HL-60 (cell line): Measurements from ENCODE around the gene ZNF692.

Source experiments
- DNase-seq, 2 experiments: peaks; one replicate each; pipeline ENCODE4 v3.0.0-alpha.2; 2010 to 2020; ENCODE audit warnings: low read depth in 1 of 2, low spot score in 1 of 2
- H3K27ac ChIP-seq: fragments of 250-450 bp; sonication (Bioruptor Pico); replicated peaks from 2 replicates; pipeline ENCODE4 v1.5.1; 2020; ENCODE audit warnings: mild to moderate bottlenecking, moderate library complexity
- H3K27me3 ChIP-seq: fragments of 250-450 bp; sonication (Bioruptor Pico); 2 replicates; pipeline ENCODE4 v1.5.1; 2021; ENCODE audit warnings: mild to moderate bottlenecking, moderate library complexity; ENCODE audit not compliant: insufficient read depth, poor library complexity, severe bottlenecking
- H3K4me3 ChIP-seq: replicated peaks from 2 replicates; pipeline ENCODE4 v1.5.1; 2011; ENCODE audit warnings: mild to moderate bottlenecking, control low read depth, low read length; ENCODE audit not compliant: insufficient read depth
- GABPA ChIP-seq: IDR thresholded peaks from 2 replicates; pipeline ENCODE4 v1.6.1; 2012; ENCODE audit warnings: low read depth
- POLR2AphosphoS5 ChIP-seq: IDR thresholded peaks from 2 replicates; pipeline ENCODE4 v1.6.1; 2012; ENCODE audit warnings: low read depth
- REST ChIP-seq: IDR thresholded peaks from 2 replicates; pipeline ENCODE4 v1.6.1; 2012; ENCODE audit warnings: low read depth; ENCODE audit not compliant: insufficient replicate concordance
- SPI1 ChIP-seq: IDR thresholded peaks from 2 replicates; pipeline ENCODE4 v1.6.1; 2012; ENCODE audit warnings: low read depth, mild to moderate bottlenecking, borderline replicate concordance
- long read RNA-seq: library from polyadenylated mRNA; unstranded; transcript quantifications from one replicate; pipeline ENCODE4 v2.0.0, GENCODE V29; 2020
- TF ChIP-seq, protein P1 (sequence below): IDR thresholded peaks from one replicate; pipeline ENCODE4 v1.5.1; 2011; ENCODE audit warnings: low read length, control low read depth, inconsistent platforms; ENCODE audit not compliant: insufficient read depth

Gene ZNF692
- long read RNA-seq, transcript ZNF692-201 (12 exons, 1,931 nt), result major isoform, 149 of 370 reads
- long read RNA-seq, partial matches to known transcripts, result 62 of 370 reads
- long read RNA-seq, other reads (novel, unspliced or antisense), result 154 of 370 reads

GRCh38 chr1:248858891-248859889 lies at the start of gene ZNF692:
ZNF692 (minus strand) TSS chr1:248859085; CDS start chr1:248858309, 776 bp downstream.
- Histone ChIP-seq H3K27me3 (no peaks in the 10 kb centered on the region), H3K4me3 (peak within 1 kb of the TSS; percentile 55), H3K27ac (peak within 1 kb of the TSS; percentile 90)
- peak; percentile 95 to 98 for DNase-seq
- TF ChIP-seq, protein P1, sequence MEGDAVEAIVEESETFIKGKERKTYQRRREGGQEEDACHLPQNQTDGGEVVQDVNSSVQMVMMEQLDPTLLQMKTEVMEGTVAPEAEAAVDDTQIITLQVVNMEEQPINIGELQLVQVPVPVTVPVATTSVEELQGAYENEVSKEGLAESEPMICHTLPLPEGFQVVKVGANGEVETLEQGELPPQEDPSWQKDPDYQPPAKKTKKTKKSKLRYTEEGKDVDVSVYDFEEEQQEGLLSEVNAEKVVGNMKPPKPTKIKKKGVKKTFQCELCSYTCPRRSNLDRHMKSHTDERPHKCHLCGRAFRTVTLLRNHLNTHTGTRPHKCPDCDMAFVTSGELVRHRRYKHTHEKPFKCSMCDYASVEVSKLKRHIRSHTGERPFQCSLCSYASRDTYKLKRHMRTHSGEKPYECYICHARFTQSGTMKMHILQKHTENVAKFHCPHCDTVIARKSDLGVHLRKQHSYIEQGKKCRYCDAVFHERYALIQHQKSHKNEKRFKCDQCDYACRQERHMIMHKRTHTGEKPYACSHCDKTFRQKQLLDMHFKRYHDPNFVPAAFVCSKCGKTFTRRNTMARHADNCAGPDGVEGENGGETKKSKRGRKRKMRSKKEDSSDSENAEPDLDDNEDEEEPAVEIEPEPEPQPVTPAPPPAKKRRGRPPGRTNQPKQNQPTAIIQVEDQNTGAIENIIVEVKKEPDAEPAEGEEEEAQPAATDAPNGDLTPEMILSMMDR, result no peak
- peak; percentile 96 for TF ChIP-seq POLR2AphosphoS5
- no peak for TF ChIP-seq REST
- TF ChIP-seq SPI1, result peak; percentile 1; the same call in 1 of the 2 replicates
- no peak for TF ChIP-seq GABPA

GRCh38 chr1:248906753-248907661 lies 48.1 kb upstream of the ZNF692 start:
- DNase-seq, result no peak

More at GRCh38 chr1:248906753-248907661, 48.1 kb upstream of the ZNF692 start:
- TF ChIP-seq REST, result no peak
- TF ChIP-seq GABPA, result no peak
- TF ChIP-seq, protein P1, result no peak
- TF ChIP-seq SPI1, result no peak
- TF ChIP-seq POLR2AphosphoS5, result no peak
- H3K27me3 ChIP-seq, result no peaks in the 10 kb centered on the region
- H3K4me3 ChIP-seq, result peak overlapping the region; percentile 66
- peak overlapping the region; percentile 63 for H3K27ac ChIP-seq
